OCI-LY7 (cell line): ENCODE results near the gene UBC. TPM values are rescaled to one million over a fixed set of nuclear protein-coding genes. Genes with fewer than 3 reads are reported as not detected.

Experiments used
- BruUV-seq: library from RNA; stranded (reverse); fragments of 400-500 nt; replicated peaks from 2 replicates; lab custom pipeline; 2021; lab: Mats Ljungman, UMichigan
- CTCF ChIA-PET: fragments of 300-600 bp; sonication (Branson Sonifier 250); formaldehyde crosslinking; loops from one replicate; lab custom pipeline; 2022; ENCODE audit warnings: antibody characterized with exemption; ENCODE audit not compliant: unreplicated experiment; lab: Charles Lee
- POLR2A ChIA-PET: fragments of 300-600 bp; sonication (Branson Sonifier 250); formaldehyde crosslinking; loops from one replicate; lab custom pipeline; 2022; ENCODE audit warnings: antibody characterized with exemption; lab: Charles Lee
- DNase-seq: peaks from one replicate; pipeline ENCODE4 v3.0.0-alpha.2; 2015; ENCODE audit warnings: low spot score
- H2AFZ ChIP-seq: fragments of 200-600 bp; sonication (generic), shearing (Covaris generic); 2 replicates; pipeline ENCODE4 v1.6.1; 2014; ENCODE audit warnings: mild to moderate bottlenecking, antibody characterized with exemption, low read length, moderate library complexity
- H3K27ac ChIP-seq: fragments of 200-600 bp; sonication (generic); 2 replicates; pipeline ENCODE4 v1.5.1; 2014; ENCODE audit warnings: mixed run types, low read depth, mild to moderate bottlenecking, moderate library complexity, low read length, inconsistent platforms; ENCODE audit not compliant: poor library complexity, severe bottlenecking
- H3K36me3 ChIP-seq: fragments of 200-600 bp; sonication (generic); 2 replicates; pipeline ENCODE4 v1.6.1; 2014; ENCODE audit warnings: mild to moderate bottlenecking, antibody characterized with exemption, low read length, moderate library complexity, mixed read lengths; ENCODE audit not compliant: insufficient read depth
- H3K4me1 ChIP-seq: fragments of 200-600 bp; sonication (generic); 2 replicates; pipeline ENCODE4 v1.5.1; 2014; ENCODE audit warnings: mild to moderate bottlenecking, low read length; ENCODE audit not compliant: insufficient read depth, poor library complexity, severe bottlenecking
- H3K4me2 ChIP-seq: fragments of 200-600 bp; sonication (generic); 2 replicates; pipeline ENCODE4 v1.6.1; 2014; ENCODE audit warnings: mild to moderate bottlenecking, low read length
- H3K4me3 ChIP-seq: fragments of 200-600 bp; sonication (generic); 2 replicates; pipeline ENCODE4 v1.5.1; 2014; ENCODE audit warnings: mild to moderate bottlenecking, low read depth, low read length; ENCODE audit not compliant: poor library complexity, severe bottlenecking
- H3K79me2 ChIP-seq: fragments of 200-600 bp; sonication (generic); 2 replicates; pipeline ENCODE4 v1.6.1; 2016; ENCODE audit warnings: low read depth, mild to moderate bottlenecking, low read length, moderate library complexity, mixed read lengths; ENCODE audit not compliant: insufficient read depth
- H3K9me2 ChIP-seq: fragments of 200-600 bp; sonication (generic); 2 replicates; pipeline ENCODE4 v1.6.1; 2016; ENCODE audit warnings: mild to moderate bottlenecking, low read length, mixed read lengths; ENCODE audit not compliant: insufficient read depth
- H3K9me3 ChIP-seq: fragments of 200-600 bp; sonication (generic); 2 replicates; pipeline ENCODE4 v1.6.1; 2014; ENCODE audit warnings: mild to moderate bottlenecking, mixed run types, low read length, mixed read lengths
- H4K20me1 ChIP-seq: fragments of 200-600 bp; sonication (generic); 2 replicates; pipeline ENCODE4 v1.6.1; 2014; ENCODE audit warnings: mild to moderate bottlenecking, antibody characterized with exemption, low read length, moderate library complexity, mixed read lengths; ENCODE audit not compliant: insufficient read depth
- CTCF ChIP-seq: fragments of 200-600 bp; sonication (generic); conservative IDR thresholded peaks from 2 replicates; pipeline ENCODE4 v1.5.1; 2014; ENCODE audit warnings: mild to moderate bottlenecking, antibody characterized with exemption, low read length, moderate library complexity, mixed read lengths
- EZH2phosphoT487 ChIP-seq: fragments of 200-600 bp; sonication (generic); IDR thresholded peaks from 2 replicates; pipeline ENCODE4 v1.6.1; 2018; ENCODE audit warnings: low read depth, borderline replicate concordance, mild to moderate bottlenecking, mixed run types, antibody characterized with exemption, low read length, moderate library complexity, mixed read lengths
- intact Hi-C: fragments of 100-400 bp; cut with micrococcal nuclease; formaldehyde crosslinking; loops from one replicate; pipeline ENCODE4 v1.10.0; 2022; ENCODE audit not compliant: unreplicated experiment
- microRNA-seq: library from miRNA; unstranded; fragments of <30 nt; microRNA quantifications from one replicate; pipeline ENCODE4 v1.2.0, GENCODE V29; 2022; ENCODE audit warnings: borderline replicate concordance
- small RNA-seq: library from RNA; depleted of rRNA; stranded (forward); fragments of <200 nt; gene quantifications from one replicate; pipeline ENCODE3, GENCODE V24; 2014
- total RNA-seq, 2 experiments: library from RNA; depleted of rRNA in 1 of 2; stranded (reverse); fragments of >200 nt in 1 of 2; shearing (Covaris generic) in 1 of 2; gene quantifications; 2 replicates each; pipeline ENCODE4 v1.2.3, GENCODE V29; 2014 to 2022

Gene UBC
- total RNA-seq, 2 experiments from 2014 or later = 431 to 616 TPM

GRCh38 chr12:124861898-124862676, 52.4 kb downstream of the UBC start:
- no peaks in the 10 kb centered on the region for H4K20me1 ChIP-seq
- TF ChIP-seq EZH2phosphoT487 (no peak), CTCF (no peak)
- CTCF ChIA-PET = interaction anchor here (0.6 to 1.1 kb wide), 3 partner anchors 30 to 1059 kb away, joined by 3 read pairs; no protein-coding TSS in a partner anchor
- H3K4me1 ChIP-seq = peaks cover 40% of the 10 kb centered on the region
- peak; percentile 29 for DNase-seq
- H3K4me3 ChIP-seq = peak overlapping the region; percentile 90
- intact Hi-C loops = loop anchor here (2.0 kb wide), 1 partner anchor 45 kb away; no protein-coding TSS in a partner anchor
- H3K9me3 ChIP-seq = no peaks in the 10 kb centered on the region
- H3K36me3 ChIP-seq = peaks cover 41% of the 10 kb centered on the region
- POLR2A ChIA-PET = interaction anchor here (0.6 to 1.2 kb wide), 8 partner anchors 16 to 76 kb away, joined by 3 to 5 read pairs (median 3); no protein-coding TSS in a partner anchor
- H3K27ac ChIP-seq = peak overlapping the region; percentile 34
- peaks cover 31% of the 10 kb centered on the region for H3K79me2 ChIP-seq
- H3K9me2 ChIP-seq = no peaks in the 10 kb centered on the region
- no peak overlapping the region; the same call in 1 of the 2 replicates for H2AFZ ChIP-seq
- no TSS peak for BruUV-seq
- peak overlapping the region; percentile 77 for H3K4me2 ChIP-seq

Small RNA genes lying within 50 kb of the gene (microRNA-seq; reads per million reads assigned to microRNA genes)
- not detected for gene MIR5188

Small RNA genes lying within 50 kb of the gene (small RNA-seq; reads per million reads assigned to genes)
- gene MIR5188 (not detected), gene RNU6-927P (not detected)

Other genes with a start within 250 kb of the UBC start
- gene SCARB1, start 50.8 kb downstream of the UBC start, total RNA-seq (2014; rRNA removed; shearing (Covaris generic)) = 24.4 and 42.9 TPM in 2 replicates
- gene SCARB1, start 50.8 kb downstream of the UBC start, total RNA-seq (2022) = 99.0 and 112 TPM in 2 replicates
- 32.0 and 34.2 TPM in 2 replicates for gene DHX37, start 74.5 kb upstream of the UBC start, total RNA-seq (2014; rRNA removed; shearing (Covaris generic))
- gene DHX37, start 74.5 kb upstream of the UBC start, total RNA-seq (2022) = 25.2 and 34.5 TPM in 2 replicates
- 62.6 and 73.4 TPM in 2 replicates for gene BRI3BP, start 79.0 kb upstream of the UBC start, total RNA-seq (2014; rRNA removed; shearing (Covaris generic))
- 118 and 120 TPM in 2 replicates for gene BRI3BP, start 79.0 kb upstream of the UBC start, total RNA-seq (2022)
- 10.2 and 12.0 TPM in 2 replicates for gene AACS, start 150.8 kb upstream of the UBC start, total RNA-seq (2014; rRNA removed; shearing (Covaris generic))
- 24.6 and 26.3 TPM in 2 replicates for gene AACS, start 150.8 kb upstream of the UBC start, total RNA-seq (2022)